GM23338 (cell line): ENCODE results near the gene COPS6.

Experiments
- CREB1 ChIP-seq: fragments of 250-450 bp; sonication (Bioruptor Pico); IDR thresholded peaks from 2 replicates; pipeline ENCODE4 v1.5.0; 2020; ENCODE audit warnings: low read depth, mild to moderate bottlenecking, moderate library complexity
- CTCF ChIP-seq, 2 experiments: fragments of 200-600 bp in 1 of 2; sonication (generic) in 1 of 2; conservative IDR thresholded peaks; 2 replicates each; pipeline versions ENCODE4 v1.5.1 to v1.6.1; 2016 to 2017; ENCODE audit warnings: antibody characterized with exemption in 2 of 2, low read depth in 2 of 2, mild to moderate bottlenecking in 2 of 2, moderate library complexity in 1 of 2
- ETS1 ChIP-seq: IDR thresholded peaks from 2 replicates; pipeline ENCODE4 v1.6.1; 2016; ENCODE audit warnings: antibody characterized with exemption
- EZH2 ChIP-seq: fragments of 200-600 bp; sonication (generic); IDR thresholded peaks from one replicate; pipeline ENCODE4 v1.8.0; 2017; ENCODE audit warnings: antibody characterized with exemption, mild to moderate bottlenecking, low read depth; ENCODE audit not compliant: unreplicated experiment
- EZH2phosphoT487 ChIP-seq: fragments of 200-600 bp; sonication (generic); IDR thresholded peaks from one replicate; pipeline ENCODE4 v1.8.1; 2018; ENCODE audit warnings: antibody characterized with exemption; ENCODE audit not compliant: unreplicated experiment
- JUNB ChIP-seq: IDR thresholded peaks from one replicate; pipeline ENCODE4 v1.6.1; 2016; ENCODE audit warnings: antibody characterized with exemption; ENCODE audit not compliant: unreplicated experiment
- POLR2AphosphoS5 ChIP-seq: IDR thresholded peaks from 2 replicates; pipeline ENCODE4 v1.6.1; 2016; ENCODE audit warnings: antibody characterized with exemption, low read depth
- REST ChIP-seq: IDR thresholded peaks from one replicate; pipeline ENCODE4 v1.6.1; 2018; ENCODE audit warnings: antibody characterized with exemption; ENCODE audit not compliant: unreplicated experiment
- STAT1 ChIP-seq: IDR thresholded peaks from one replicate; pipeline ENCODE4 v1.6.1; 2016; ENCODE audit warnings: antibody characterized with exemption; ENCODE audit not compliant: unreplicated experiment
- ZNF114 ChIP-seq: fragments of 250-450 bp; sonication (Bioruptor Pico); IDR thresholded peaks from 2 replicates; pipeline ENCODE4 v1.5.0; 2020; ENCODE audit warnings: mild to moderate bottlenecking, moderate library complexity
- ZNF331 ChIP-seq: fragments of 250-450 bp; sonication (Bioruptor Pico); IDR thresholded peaks from 2 replicates; pipeline ENCODE4 v1.5.0; 2020; ENCODE audit warnings: low read depth, mild to moderate bottlenecking, moderate library complexity

DNA sequence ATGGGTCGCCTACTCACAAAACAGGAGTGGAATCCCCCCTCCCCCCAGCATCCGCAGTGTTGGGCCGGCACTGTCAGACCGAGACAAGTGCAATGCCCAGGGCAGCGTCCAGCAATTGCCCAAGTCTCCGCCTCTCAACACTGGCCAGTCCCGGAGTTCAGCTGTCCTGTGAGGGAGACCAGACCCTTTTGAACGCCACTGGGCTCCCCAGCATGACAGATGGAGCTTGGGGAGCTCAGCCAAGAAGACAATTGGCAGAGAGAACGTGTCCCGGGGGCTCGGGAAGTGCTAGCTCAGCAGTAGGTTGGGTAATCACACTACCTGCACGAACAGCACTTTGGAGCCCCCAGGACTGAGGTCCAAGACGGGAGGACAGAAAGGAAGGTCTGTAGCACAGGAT, 4.7 kb downstream of the COPS6 start:
- no peak for TF ChIP-seq CTCF (conservative IDR thresholded peaks at IDR 0.05; ENCODE audit: low read depth in 2 of 2)
- no peak for TF ChIP-seq EZH2
- TF ChIP-seq CREB1, result no peak
- TF ChIP-seq POLR2AphosphoS5, result no peak
- TF ChIP-seq EZH2phosphoT487, result no peak
- TF ChIP-seq REST, result no peak
- TF ChIP-seq JUNB, result no peak
- TF ChIP-seq ETS1, result no peak
- no peak for TF ChIP-seq STAT1
- TF ChIP-seq ZNF331 (CRISPR knock-in tag), result no peak
- no peak for TF ChIP-seq ZNF114 (CRISPR knock-in tag)
